Astrocyte of the spinal cord (primary cell): ENCODE measurements around the gene VWA5A.
"Not testable (repeated sequence)": the region's sequence is repeated elsewhere in the genome, so short reads cannot be mapped to it uniquely, and the experiment has no call there.

Experiments
- DNase-seq: peaks from one replicate; pipeline ENCODE4 v3.0.0; 2011; ENCODE audit warnings: low read depth, low spot score
- H3K4me3 ChIP-seq: 2 replicates; pipeline ENCODE4 v1.5.1; 2011; ENCODE audit warnings: low read depth, mild to moderate bottlenecking, low read length, moderate library complexity
- in situ Hi-C: cut with HindIII; loops from 2 replicates; pipeline ENCODE4 v1.10.0; 2017; ENCODE audit warnings: low sequenced_read_pairs
- TF ChIP-seq, protein P1 (sequence below): IDR thresholded peaks from 2 replicates; pipeline ENCODE4 v1.5.1; 2012; ENCODE audit warnings: low read depth, mild to moderate bottlenecking, low read length, inconsistent platforms

VWA5A gene

DNA sequence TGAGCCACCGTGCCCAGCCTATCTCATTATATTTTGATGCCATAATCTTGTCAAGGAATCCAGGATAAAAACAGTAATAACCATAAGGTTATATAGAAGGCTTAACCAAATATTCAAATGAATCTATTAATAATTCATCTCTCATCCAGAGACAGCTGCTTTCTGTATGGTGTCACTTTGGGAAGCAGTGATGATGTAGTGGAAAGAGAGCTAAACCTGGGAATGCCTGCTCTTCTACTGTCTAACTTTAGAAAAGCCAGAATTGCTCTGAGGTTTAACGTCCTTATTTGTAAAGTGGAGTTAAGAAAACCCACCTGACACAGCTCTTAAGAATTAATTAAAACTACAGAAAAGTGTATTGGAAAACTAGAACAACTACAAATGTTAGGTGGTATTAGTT lies 38.6 kb downstream of the VWA5A start:
- TF ChIP-seq, protein P1, sequence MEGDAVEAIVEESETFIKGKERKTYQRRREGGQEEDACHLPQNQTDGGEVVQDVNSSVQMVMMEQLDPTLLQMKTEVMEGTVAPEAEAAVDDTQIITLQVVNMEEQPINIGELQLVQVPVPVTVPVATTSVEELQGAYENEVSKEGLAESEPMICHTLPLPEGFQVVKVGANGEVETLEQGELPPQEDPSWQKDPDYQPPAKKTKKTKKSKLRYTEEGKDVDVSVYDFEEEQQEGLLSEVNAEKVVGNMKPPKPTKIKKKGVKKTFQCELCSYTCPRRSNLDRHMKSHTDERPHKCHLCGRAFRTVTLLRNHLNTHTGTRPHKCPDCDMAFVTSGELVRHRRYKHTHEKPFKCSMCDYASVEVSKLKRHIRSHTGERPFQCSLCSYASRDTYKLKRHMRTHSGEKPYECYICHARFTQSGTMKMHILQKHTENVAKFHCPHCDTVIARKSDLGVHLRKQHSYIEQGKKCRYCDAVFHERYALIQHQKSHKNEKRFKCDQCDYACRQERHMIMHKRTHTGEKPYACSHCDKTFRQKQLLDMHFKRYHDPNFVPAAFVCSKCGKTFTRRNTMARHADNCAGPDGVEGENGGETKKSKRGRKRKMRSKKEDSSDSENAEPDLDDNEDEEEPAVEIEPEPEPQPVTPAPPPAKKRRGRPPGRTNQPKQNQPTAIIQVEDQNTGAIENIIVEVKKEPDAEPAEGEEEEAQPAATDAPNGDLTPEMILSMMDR, result no peak
- in situ Hi-C loops, result no loop called here
- DNase-seq, result no peak
- H3K4me3 ChIP-seq, result no peak overlapping the region

DNA sequence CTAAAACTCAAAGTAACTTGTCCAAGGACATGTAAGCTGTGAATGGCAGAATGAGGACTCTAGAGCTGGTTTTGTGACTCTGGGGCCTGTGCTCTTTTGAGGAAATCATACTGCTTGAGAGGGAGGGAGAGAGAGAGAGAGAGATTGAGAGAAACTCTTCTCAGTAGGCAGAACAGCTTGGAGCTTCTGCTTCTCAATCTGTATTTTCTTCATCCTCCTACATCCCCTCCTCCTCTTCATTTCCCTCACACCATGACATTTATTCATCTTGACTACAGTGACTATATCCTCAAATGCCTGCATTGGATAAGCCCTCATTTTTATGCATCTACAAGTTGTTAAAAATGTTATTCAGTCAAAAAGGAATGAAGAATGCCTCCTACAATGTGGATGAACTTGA lies 44.2 kb downstream of the VWA5A start:
- TF ChIP-seq, protein P1, result no peak
- in situ Hi-C loops, result no loop called here
- H3K4me3 ChIP-seq, result no peak overlapping the region
- DNase-seq, result no peak

DNA sequence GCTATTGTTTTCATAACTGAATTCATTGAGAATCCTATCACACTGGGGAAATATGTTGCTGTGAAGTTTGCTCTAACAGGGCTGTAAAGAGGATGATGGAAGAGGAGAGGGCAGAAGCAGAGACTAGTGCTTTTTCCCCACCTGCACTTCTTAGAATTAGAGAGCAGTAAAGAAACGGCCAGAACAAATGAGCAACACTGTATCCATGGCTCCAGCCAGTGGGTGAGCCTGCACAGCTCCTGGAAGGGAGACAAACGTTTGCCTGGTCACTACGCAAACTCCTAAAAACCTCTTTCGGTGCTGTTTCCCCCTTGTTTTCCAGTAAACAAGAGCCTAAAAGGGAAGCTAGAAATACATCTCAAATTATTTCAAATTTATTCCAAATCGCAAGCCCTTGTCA lies 45.7 kb downstream of the VWA5A start:
- H3K4me3 ChIP-seq, result no peak overlapping the region
- in situ Hi-C loops, result no loop called here
- TF ChIP-seq, protein P1, result no peak
- no peak for DNase-seq

DNA sequence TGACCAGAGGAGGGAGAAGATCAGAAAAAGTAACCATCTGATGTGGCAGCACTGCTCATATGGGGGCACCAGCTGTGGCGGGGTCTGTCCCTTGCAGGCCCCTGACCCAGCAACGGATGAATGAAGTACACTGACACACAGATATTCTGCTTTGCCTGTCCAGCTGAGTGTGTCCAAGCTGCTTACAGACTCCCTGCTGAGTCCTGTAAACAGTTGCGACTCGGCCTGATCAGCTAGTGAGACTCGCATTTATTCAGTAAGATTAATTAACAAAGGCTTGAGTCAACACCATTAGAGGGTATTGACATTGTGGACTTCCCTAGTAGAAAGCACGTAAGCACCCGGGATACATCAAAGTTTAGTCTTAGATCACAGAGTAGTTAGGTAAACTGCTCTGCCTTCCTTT lies 52.6 kb downstream of the VWA5A start:
- DNase-seq, result no peak
- TF ChIP-seq, protein P1, result no peak
- no peak overlapping the region for H3K4me3 ChIP-seq
- in situ Hi-C loops, result no loop called here

DNA sequence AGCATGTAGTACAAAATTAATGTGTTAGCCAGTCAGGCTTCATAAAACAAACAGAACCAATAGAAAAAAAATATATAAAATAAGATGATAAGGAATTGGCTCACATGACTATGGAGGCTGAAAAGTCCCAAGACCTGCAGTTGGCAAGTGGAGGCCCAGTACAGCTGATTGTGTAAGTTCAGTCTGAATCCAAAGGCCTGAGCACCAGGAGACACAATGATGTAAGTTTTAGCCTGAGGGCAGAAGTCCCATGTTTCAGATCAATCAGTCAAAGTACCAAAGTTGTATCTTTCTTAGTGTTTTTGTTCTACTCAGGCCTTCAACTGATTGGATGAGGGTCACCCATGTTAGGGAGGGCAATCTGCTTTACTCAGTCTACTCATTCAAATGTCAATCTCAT lies 53.5 kb downstream of the VWA5A start:
- DNase-seq, result no peak
- in situ Hi-C loops, result no loop called here
- TF ChIP-seq, protein P1, result no peak
- H3K4me3 ChIP-seq, result no peak overlapping the region

DNA sequence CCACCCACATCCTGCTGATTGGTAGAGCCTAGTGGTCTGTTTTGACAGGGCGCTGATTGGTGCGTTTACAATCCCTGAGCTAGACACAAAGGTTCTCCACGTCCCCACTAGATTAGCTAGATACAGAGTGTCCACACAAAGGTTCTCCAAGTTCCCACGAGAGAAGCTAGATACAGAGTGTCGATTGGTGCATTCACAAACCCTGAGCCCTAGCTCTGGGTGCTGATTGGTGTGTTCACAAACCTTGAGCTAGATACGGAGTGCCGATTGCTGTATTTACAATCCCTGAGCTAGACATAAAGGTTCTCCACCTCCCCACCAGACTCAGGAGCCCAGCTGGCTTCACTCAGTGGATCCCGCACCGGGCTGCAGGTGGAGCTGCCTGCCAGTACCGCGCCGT lies 55.1 kb downstream of the VWA5A start:
- in situ Hi-C loops, H3K4me3 ChIP-seq, DNase-seq: not testable (repeated sequence)

DNA sequence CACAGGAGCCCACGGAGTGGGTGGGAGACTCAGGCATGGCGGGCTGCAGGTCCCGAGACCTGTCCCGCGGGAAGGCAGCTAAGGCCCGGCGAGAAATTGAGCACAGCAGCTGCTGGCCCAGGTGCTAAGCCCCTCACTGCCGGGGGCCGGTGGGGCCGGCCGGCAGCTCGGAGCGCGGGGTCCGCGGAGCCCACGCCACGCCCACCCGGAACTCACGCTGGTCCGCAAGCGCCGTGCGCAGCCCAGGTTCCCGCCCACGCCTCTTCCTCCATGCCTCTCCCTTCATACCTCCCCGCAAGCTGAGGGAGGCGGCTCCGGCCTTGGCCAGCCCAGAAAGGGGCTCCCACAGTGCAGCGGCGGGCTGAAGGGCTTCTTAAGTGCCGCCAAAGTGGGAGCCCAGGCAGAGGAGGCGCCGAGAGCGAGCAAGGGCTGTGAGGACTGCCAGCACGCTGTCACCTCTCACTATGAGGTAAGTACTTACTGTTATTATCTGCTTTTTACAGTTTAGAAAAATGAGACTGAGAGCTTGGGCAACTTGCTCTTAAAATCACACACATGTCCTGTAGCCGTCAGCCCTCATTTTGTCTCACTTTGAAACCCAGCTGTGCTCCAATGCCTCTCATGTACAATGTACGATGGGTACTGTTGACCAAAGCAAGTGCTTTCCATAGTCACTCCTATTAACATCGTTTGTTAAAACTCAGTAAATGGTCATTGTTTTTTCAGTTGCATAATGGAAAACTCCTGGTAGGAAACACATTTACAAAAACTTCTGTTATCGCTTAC lies 55.7 kb downstream of the VWA5A start:
- TF ChIP-seq, protein P1, result no peak
- no peak overlapping the region for H3K4me3 ChIP-seq
- in situ Hi-C loops, result no loop called here
- no peak for DNase-seq
